OCI-LY3 (cell line): ENCODE measurements around the gene CRAT.

Experiments
- H2AFZ ChIP-seq: fragments of 200-600, 300-600 bp; shearing (Covaris generic); 2 replicates; pipeline ENCODE4 v1.6.0; 2014; ENCODE audit warnings: antibody characterized with exemption, low read depth, low read length
- H3K27ac ChIP-seq: fragments of 200-600, 300-600 bp; sonication (generic); 2 replicates; pipeline ENCODE4 v1.5.1; 2014; ENCODE audit warnings: mild to moderate bottlenecking, low read length, moderate library complexity, mixed read lengths
- H3K27me3 ChIP-seq: fragments of 200-600, 300-600 bp; sonication (generic); 2 replicates; pipeline ENCODE4 v1.6.1; 2014; ENCODE audit warnings: low read depth, low read length, mixed read lengths
- H3K36me3 ChIP-seq: fragments of 200-600, 300-600 bp; sonication (generic); replicated peaks from 2 replicates; pipeline ENCODE3; 2014; ENCODE audit warnings: low read depth, low read length, mixed read lengths
- H3K4me1 ChIP-seq: fragments of 300-600, 200-600 bp; sonication (generic); 2 replicates; pipeline ENCODE4 v1.6.1; 2014; ENCODE audit warnings: low read length, mixed read lengths
- H3K4me2 ChIP-seq: fragments of 200-600, 300-600 bp; sonication (generic); 2 replicates; pipeline ENCODE4 v1.6.1; 2014; ENCODE audit warnings: low read length, mixed read lengths
- H3K4me3 ChIP-seq: fragments of 300-600, 200-600 bp; sonication (generic); 2 replicates; pipeline ENCODE4 v1.5.1; 2014; ENCODE audit warnings: antibody characterized with exemption, mild to moderate bottlenecking, low read length, moderate library complexity
- H3K79me2 ChIP-seq: fragments of 300-600, 200-600 bp; shearing (Covaris generic); 2 replicates; pipeline ENCODE4 v1.6.1; 2014; ENCODE audit warnings: mild to moderate bottlenecking, low read length, mixed read lengths
- H3K9ac ChIP-seq: fragments of 300-600, 200-600 bp; shearing (Covaris generic); 2 replicates; pipeline ENCODE4 v1.6.0; 2014; ENCODE audit warnings: mild to moderate bottlenecking, low read length, moderate library complexity
- H3K9me3 ChIP-seq: fragments of 200-600, 300-600 bp; shearing (Covaris generic); 2 replicates; pipeline ENCODE4 v1.6.1; 2014; ENCODE audit warnings: low read length, mixed read lengths; ENCODE audit not compliant: insufficient read depth
- H4K20me1 ChIP-seq: fragments of 200-600, 300-600 bp; sonication (generic); 2 replicates; pipeline ENCODE4 v1.6.1; 2016; ENCODE audit warnings: low read length, mixed read lengths; ENCODE audit not compliant: insufficient read depth
- EZH2phosphoT487 ChIP-seq: fragments of 200-600 bp; shearing (Covaris generic); IDR thresholded peaks from 2 replicates; pipeline ENCODE4 v1.6.1; 2018; ENCODE audit warnings: antibody characterized with exemption, mixed run types, low read depth
- TF ChIP-seq, protein P1 (sequence below): fragments of 200-600, 300-600 bp; sonication (generic); IDR thresholded peaks from 2 replicates; pipeline ENCODE4 v1.5.1; 2014; ENCODE audit warnings: antibody characterized with exemption, low read length, low read depth

CRAT gene

DNA sequence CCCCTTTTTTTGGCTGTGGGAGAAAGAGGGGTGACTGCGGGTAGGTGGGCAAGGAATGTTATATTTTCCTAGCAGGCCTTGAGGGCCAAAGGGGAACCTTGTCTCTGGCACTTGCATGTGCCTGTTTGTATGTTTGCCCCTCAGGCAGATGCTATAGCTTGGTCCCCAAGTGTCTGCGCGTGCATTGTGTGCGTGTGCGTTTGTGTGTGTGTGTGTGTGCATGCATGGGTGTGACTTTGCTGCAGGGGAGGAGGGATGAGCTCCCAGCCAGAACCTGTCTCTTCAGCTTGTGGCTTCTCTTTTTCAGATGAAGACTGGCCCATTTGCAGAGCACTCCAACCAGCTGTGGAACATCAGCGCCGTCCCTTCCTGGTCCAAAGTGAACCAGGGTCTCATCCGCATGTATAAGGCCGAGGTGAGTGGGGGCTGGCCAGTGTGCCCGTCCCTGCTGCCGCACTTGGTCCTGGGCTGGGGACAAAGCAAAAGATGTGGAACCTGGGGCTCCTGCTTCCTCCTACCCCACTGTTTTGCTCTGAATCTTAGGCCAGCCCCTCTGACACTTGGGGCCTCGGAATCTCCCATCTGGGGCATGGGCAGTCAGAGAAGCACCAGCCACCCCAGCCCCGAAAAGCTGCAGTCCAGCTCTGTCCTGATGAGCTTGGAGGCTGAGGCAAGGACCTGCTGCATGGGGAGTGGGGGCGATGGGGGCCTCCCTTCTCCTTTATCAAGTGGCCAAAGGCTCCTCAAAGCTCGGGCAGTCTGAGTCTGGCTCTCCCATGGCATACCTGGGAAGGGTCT is 31.7 kb upstream of the CRAT start:
- Histone ChIP-seq H3K79me2 (no peaks in the 10 kb centered on the region), H3K4me3 (no peak overlapping the region), H3K9me3 (no peaks in the 10 kb centered on the region), H3K27ac (no peak overlapping the region), H3K9ac (no peak overlapping the region), H3K36me3 (peaks cover 27% of the 10 kb centered on the region), H2AFZ (no peak overlapping the region), H3K27me3 (no peaks in the 10 kb centered on the region), H3K4me1 (peaks cover 39% of the 10 kb centered on the region), H3K4me2 (no peak overlapping the region), H4K20me1 (peaks cover 15% of the 10 kb centered on the region; the same call in 1 of the 2 replicates)
- TF ChIP-seq, protein P1, sequence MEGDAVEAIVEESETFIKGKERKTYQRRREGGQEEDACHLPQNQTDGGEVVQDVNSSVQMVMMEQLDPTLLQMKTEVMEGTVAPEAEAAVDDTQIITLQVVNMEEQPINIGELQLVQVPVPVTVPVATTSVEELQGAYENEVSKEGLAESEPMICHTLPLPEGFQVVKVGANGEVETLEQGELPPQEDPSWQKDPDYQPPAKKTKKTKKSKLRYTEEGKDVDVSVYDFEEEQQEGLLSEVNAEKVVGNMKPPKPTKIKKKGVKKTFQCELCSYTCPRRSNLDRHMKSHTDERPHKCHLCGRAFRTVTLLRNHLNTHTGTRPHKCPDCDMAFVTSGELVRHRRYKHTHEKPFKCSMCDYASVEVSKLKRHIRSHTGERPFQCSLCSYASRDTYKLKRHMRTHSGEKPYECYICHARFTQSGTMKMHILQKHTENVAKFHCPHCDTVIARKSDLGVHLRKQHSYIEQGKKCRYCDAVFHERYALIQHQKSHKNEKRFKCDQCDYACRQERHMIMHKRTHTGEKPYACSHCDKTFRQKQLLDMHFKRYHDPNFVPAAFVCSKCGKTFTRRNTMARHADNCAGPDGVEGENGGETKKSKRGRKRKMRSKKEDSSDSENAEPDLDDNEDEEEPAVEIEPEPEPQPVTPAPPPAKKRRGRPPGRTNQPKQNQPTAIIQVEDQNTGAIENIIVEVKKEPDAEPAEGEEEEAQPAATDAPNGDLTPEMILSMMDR = no peak
- TF ChIP-seq EZH2phosphoT487 = no peak

DNA sequence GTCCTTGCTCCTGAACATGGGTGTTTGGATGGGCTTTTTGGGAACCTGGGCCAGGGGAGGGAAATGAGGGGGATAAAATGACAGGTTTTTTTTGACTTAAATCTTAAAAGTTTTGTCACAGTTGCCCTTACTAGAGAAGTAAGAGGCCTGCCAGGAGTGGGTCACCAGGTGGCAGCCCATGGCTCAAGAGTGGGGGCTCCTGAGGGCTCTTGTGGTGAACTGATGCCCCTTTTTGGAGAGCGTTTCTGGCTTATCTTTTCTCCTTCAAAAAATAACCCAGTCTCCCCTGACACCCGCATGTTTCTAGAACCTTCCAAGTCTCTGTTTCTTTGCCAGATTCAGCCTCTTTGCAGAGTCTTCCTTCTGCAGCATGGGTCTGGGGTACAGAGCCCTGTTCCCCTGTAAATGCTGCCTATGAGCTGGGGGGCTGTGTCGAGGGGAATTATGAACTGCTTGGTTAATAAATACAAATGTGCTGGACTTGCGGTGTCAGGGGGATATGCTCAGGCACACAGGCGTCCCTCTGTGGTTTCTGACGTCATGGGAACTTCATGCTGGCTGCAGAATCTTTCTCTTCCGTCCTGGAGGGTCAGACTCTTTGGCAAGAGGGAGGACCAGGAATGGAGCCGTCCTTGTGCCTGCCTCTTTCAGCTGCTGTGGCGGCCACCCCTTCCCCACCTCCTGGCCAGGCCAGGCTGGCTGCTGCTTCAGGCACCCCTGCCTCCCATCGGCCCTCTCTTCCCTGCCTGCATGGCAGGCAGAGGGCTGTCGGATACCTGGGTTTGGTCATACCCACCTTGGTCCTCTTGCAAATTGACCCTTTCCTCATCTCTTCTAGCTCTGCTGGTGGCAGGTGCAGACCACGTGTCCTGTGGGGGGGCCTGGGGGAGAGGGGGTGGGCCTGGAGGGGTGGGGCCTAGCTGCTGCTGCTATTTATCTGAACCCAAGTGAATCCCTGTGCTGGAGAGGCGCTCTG is 30.8 kb upstream of the CRAT start:
- peak overlapping the region; percentile 24; the same call in 1 of the 2 replicates for H3K9ac ChIP-seq
- no peak for TF ChIP-seq EZH2phosphoT487
- TF ChIP-seq, protein P1 = no peak
- no peaks in the 10 kb centered on the region for H3K79me2 ChIP-seq
- no peaks in the 10 kb centered on the region for H3K9me3 ChIP-seq
- H3K27ac ChIP-seq = peak overlapping the region; percentile 34; the same call in 1 of the 2 replicates
- H3K36me3 ChIP-seq = peaks cover 32% of the 10 kb centered on the region
- H3K4me3 ChIP-seq = peak overlapping the region; percentile 33
- H3K4me2 ChIP-seq = peak overlapping the region; percentile 87
- peaks cover 39% of the 10 kb centered on the region for H3K4me1 ChIP-seq
- H4K20me1 ChIP-seq = peaks cover 15% of the 10 kb centered on the region; the same call in 1 of the 2 replicates
- no peak overlapping the region for H2AFZ ChIP-seq
- no peaks in the 10 kb centered on the region for H3K27me3 ChIP-seq

DNA sequence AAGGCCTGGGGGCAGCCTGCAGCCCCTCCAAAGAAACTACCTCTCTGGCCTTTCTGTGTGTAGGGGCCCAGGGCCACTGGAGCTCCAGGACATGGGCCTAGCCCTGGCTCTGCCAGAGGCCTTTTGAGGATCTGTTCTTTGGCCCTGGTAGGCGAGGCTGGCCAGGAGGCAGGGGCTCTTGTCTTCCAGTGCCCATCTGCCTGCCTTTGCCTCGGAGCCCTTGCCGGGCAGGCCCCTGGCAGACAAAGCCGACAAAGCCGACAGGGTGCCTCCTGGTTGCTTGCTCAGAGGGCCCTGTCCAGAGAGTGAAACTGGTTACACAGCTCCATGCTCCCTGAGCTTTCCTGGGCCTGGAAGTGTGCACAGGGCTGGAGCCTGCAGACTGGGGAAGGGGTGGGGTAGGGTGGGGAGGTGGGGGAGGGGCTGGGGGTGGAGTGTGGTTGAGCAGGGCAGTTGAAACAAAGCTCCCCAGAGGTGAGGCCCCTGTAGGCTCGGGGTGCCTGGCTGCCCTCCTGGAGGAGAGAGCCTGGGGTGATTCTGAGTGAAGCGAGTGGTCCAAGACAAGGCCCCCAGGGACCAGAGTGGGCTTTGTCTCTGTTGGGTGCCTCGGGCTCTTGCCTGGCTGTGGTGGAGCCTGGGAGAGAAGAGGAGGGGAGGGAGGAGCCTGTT is 29.9 kb upstream of the CRAT start:
- Histone ChIP-seq H4K20me1 (peaks cover 15% of the 10 kb centered on the region; the same call in 1 of the 2 replicates), H3K36me3 (peaks cover 36% of the 10 kb centered on the region), H3K9ac (peak overlapping the region; percentile 61), H3K27ac (peak overlapping the region; percentile 91), H3K4me1 (peaks cover 39% of the 10 kb centered on the region), H3K79me2 (no peaks in the 10 kb centered on the region), H3K27me3 (no peaks in the 10 kb centered on the region), H3K9me3 (no peaks in the 10 kb centered on the region), H3K4me3 (peak overlapping the region; percentile 65), H3K4me2 (peak overlapping the region; percentile 87), H2AFZ (no peak overlapping the region)
- no peak for TF ChIP-seq EZH2phosphoT487
- TF ChIP-seq, protein P1 = no peak
